ENCODE results near the gene GARIN5B. TPM values are rescaled to one million over a fixed set of nuclear protein-coding genes. Genes with fewer than 3 reads are reported as not detected.

Gene GARIN5B
- total and polyA plus RNA-seq, 2 of the 13 experiments (the other 11 are each of a cell fraction or from before 2014, with no cell fraction given): not detected

- TF ChIP-seq ZNF512B (CRISPR knock-in tag; IDR thresholded peaks at IDR 0.05; ENCODE audit: borderline replicate concordance) (0 out of 2 replicates have a peak, but pooled peaks have one; percentile 29), ZNF230 (CRISPR knock-in tag; IDR thresholded peaks at IDR 0.05) (peak; percentile 76; the same call in 1 of the 2 replicates), RBAK (CRISPR knock-in tag; IDR thresholded peaks at IDR 0.05) (no peak), ZMYM2 (CRISPR knock-in tag; IDR thresholded peaks at IDR 0.05) (no peak), ZNF775 (CRISPR knock-in tag; IDR thresholded peaks at IDR 0.05; ENCODE audit: borderline replicate concordance) (no peak), ZNF800 (CRISPR knock-in tag; IDR thresholded peaks at IDR 0.05) (no peak), ZNF781 (CRISPR knock-in tag; IDR thresholded peaks at IDR 0.05; ENCODE audit: borderline replicate concordance, not compliant biosample characterization) (peak; percentile 57), EEA1 (CRISPR knock-in tag; IDR thresholded peaks at IDR 0.05; ENCODE audit: borderline replicate concordance) (peak; percentile 71; the same call in 1 of the 2 replicates), TEAD2 (CRISPR knock-in tag; IDR thresholded peaks at IDR 0.05) (no peak), SNRNP70 (IDR thresholded peaks at IDR 0.05; ENCODE audit: low read depth, low read length) (no peak), TRIM22 (IDR thresholded peaks at IDR 0.05) (no peak), ETS1 (CRISPR knock-in tag; IDR thresholded peaks at IDR 0.05) (no peak), ZBTB44 (CRISPR knock-in tag; IDR thresholded peaks at IDR 0.05) (no peak), CENPBD1 (CRISPR knock-in tag; IDR thresholded peaks at IDR 0.05; ENCODE audit: borderline replicate concordance, low read depth) (no peak)
These were observed 22.8 kb upstream of the GARIN5B start, which contains the start of gene RPL28 (continued) for GRCh38 chr19:55385724-55386492.
